GM18951 (cell line): ENCODE data around the gene KIAA0930.

ENCODE experiments used
- POLR2A ChIP-seq: IDR thresholded peaks from 4 replicates; pipeline ENCODE4 v1.6.1; 2011; ENCODE audit warnings: mild to moderate bottlenecking; ENCODE audit not compliant: insufficient read length, insufficient read depth; ENCODE audit errors: extremely low read depth
- in situ Hi-C: fragments of 300-500 bp; cut with MboI; formaldehyde crosslinking; loops from one replicate; pipeline ENCODE4 v1.12.0; 2022; ENCODE audit warnings: low sequenced_read_pairs, mixed read lengths, inconsistent platforms; ENCODE audit not compliant: unreplicated experiment

The KIAA0930 gene

DNA sequence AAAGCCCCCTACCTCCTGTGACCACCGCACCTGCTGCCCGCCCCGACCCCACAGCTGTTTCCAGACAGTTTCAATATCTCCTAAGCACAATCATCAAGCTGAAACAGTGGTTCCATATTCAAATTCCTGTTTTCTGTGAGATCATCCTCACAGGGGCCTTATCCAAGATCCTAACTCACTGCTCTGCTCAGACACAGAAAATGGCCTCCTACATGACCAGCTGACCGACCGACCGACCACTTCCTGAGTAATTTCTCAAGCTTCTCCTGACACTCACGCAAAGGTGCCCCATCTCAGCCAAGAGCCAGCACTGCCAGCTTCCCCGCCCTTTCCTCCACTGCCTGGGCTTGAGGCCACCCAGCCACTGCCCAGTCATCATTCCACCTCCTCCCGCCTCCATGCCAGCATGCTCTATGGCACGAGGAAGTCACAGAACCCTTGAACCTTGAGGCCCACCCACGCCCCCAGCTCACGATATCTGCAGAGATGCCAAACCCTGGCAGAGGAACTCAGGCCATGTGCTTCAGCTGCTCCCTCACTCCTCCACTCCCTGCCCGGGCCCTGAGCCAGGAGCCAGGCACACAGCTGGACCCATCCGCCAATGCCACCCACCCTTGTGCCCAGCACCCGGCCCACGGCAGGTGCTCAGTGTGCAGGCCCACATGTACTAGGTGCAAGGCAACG lies 14.0 kb downstream of the KIAA0930 start:
- no peak for TF ChIP-seq POLR2A
- in situ Hi-C loops: no loop called here

DNA sequence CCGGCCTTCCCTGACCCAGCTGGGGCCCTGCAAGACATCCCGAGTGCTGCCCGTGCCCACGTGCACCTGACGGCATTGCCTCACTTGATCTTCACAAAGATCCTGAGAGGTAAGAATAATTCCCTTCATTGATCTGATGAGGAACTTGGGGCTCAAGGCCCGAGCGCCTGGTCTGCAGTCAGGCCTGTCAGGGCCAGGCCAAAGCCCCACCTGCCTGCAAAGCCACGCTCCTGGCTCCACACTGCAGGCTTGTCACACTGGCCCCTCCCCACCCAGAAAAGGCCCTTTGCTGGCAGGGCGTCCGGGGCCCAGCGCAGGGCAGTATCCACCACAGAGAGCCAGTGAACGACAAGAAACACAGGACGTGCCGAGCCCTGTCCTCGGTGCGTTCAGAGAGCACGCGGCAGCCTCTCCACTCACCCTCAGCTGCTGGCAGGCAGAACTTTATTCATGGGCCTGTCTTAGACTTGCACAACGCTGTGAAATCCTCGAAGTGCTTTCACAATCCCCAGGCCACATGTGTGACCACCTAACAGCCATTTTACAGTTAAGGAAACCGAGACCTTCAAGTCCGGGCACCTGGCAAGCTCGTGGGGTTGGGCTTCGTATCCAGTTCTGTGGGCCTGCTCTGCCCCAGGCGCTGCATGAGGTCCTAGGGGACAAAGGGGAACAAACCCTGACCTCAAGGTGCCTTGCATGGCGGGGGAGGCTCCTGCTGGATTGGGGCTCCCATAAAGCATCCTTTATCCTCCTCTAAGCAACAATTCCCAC lies 14.8 kb downstream of the KIAA0930 start:
- in situ Hi-C loops: no loop called here
- no peak for TF ChIP-seq POLR2A

DNA sequence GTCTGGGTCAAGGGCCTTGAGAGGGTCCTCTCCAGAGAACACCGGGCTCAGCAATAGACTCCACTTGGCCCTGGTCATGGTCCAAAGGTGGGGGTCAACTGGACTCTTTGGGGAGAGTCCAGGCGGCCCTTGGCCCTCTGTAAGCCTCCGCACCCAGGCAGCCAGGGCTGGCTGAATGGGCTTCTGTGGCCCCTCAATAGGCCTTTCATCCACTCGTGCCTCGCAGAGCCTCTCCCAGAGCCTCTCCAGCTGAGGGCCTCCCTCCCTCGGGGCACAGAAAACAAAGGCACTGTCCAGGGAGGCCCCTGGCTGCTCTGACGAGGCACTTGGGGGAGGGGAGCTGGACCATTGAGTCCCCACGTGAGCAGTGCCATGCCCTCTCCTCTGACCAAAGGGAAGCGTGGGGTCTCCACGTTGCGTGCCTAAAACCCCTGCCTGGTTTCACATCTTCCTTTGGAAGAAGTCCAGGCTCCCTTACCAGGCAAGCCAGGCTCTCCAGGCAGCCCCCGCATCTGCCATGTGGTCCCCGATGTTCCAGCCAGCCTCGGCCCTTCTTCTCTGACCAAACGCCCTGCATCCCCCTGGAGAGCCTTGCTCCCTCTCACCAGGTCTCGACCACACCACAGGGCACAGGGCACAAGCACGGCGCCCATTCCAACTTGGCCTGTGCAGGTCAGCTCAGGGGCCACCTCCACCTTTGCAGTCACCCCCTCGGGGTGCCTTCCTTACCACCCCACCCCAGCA lies 15.5 kb downstream of the KIAA0930 start:
- TF ChIP-seq POLR2A: no peak
- in situ Hi-C loops: no loop called here

DNA sequence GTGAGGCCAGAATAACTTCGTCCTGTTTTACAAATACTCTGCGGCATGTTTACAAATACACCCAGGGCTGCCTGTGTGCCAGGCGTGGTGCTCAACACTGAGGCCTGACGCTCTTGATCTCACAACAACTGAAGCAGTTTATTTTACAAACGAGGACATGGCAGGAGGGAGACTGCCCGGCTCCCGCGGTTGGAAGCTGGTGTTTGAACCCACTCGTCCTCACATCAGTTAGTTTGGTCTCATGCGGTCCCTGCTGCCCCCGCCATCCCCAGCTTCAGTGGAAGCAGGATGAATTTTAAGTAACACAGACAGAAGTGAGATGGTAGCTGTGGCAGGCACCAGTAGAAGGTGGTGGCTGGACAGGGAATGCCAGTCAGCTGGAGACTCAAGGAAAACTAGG lies 16.4 kb downstream of the KIAA0930 start:
- in situ Hi-C loops: no loop called here
- no peak for TF ChIP-seq POLR2A

DNA sequence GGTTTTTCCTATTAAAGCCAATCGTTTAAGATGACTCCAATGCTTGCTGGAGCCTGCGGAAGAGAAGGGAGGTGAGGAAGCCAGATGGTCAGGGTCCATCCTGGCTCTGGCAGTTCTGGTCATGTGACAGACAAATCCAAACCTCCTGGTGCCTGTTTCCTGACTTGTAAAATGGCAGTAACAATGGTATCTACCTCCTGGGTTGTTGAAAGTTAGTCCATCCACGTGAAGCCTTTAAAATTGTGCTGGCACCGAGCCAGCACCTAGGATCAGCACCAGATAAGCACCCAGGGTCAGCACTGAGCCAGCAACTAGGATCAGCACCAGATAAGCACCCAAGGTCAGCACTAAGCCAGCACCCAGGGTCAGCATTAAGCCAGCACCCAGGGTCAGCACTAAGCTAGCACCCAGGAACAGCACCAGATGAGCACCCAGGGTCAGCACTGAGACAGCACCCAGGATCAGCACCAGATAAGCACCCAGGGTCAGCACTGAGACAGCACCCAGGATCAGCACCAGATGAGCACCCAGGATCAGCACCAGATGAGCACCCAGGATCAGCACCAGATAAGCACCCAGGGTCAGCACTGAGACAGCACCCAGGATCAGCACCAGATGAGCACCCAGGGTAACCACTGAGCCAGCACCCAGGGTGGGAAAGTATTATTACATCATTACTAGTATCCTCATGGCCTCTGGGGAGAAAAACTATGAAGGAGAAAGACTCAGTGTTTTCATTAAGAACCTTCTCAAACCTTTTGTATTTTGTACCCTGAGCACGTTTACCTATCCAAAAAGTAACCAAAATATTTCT lies 17.2 kb downstream of the KIAA0930 start:
- in situ Hi-C loops: no loop called here
- TF ChIP-seq POLR2A: no peak

DNA sequence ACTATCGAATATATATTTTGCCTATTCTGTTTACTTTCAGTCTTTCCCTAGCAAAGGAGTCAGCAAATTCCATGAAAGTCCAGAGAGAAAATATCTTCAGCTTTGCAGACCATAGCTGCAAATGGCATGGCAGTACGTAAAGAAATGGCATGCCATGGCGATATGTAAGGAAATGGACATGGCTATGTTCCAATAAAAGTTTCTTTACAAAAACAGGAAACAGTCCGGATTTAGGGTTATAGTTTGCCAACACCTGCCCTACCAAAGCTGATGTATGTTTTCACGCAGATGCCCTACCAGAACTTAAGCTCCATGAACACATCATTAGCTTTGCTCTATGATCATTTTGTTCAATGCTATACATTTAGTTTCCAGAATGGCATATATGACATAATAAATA lies 19.5 kb downstream of the KIAA0930 start:
- no peak for TF ChIP-seq POLR2A

DNA sequence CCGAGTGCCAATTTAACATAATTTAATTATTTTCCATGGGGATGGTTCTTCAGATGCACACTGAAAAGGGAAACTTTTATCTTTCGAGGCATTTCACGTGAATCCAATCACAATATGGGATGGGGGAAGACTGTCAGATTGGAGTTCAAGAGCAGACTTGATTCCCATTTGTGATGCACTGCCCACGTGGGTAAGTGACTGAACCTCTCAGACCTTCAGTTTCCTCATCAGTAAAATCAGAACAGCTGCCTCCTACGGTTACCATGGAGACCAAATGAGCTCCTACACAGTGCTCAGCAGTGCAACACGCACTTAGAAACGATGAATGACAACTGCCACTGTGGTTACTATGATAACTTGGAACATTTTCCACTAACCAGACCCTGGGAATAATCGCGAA lies 21.7 kb downstream of the KIAA0930 start:
- in situ Hi-C loops: no loop called here
- TF ChIP-seq POLR2A: no peak

More for the DNA sequence above, 19.5 kb downstream of the KIAA0930 start:
- in situ Hi-C loops: no loop called here

DNA sequence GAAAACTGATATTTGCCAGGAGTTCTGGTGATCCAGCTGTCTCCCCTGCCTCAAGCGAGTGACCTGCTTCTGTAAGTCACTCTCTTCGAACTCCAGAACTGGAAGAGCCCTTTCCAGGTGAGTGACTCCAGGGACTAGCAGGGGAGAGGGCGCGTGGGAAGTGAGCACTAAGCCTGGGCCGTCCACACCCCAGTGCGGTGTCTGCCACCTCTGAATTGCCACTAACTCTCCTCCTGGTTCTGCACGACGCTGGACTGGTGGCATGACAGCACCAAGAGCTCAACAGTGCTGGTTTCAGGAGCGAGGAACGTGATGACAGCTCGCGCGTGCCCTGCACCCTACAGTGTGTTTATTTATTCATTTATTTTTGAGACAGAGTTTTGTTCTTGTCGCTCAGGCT lies 22.9 kb downstream of the KIAA0930 start:
- no peak for TF ChIP-seq POLR2A

DNA sequence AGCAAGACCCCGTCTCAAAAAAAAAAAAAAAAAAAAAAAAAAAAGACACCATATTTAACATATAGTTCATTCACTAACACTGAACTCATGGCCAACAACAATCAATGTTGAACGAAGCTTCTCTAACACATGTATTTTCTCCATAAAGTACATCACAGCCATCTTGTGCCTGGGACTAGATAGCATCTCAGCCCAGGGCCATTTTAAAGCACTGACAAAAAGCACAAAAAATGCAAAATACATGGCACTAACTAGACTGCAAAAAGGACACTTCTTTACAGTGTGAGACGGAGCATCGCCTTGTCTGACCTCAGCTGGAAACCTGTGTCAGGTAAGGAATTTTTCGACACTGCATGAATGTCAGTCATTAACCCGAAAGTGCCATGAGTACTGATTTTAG lies 23.3 kb downstream of the KIAA0930 start:
- TF ChIP-seq POLR2A: no peak
- in situ Hi-C loops: no loop called here

More for the DNA sequence above, 22.9 kb downstream of the KIAA0930 start:
- in situ Hi-C loops: no loop called here

DNA sequence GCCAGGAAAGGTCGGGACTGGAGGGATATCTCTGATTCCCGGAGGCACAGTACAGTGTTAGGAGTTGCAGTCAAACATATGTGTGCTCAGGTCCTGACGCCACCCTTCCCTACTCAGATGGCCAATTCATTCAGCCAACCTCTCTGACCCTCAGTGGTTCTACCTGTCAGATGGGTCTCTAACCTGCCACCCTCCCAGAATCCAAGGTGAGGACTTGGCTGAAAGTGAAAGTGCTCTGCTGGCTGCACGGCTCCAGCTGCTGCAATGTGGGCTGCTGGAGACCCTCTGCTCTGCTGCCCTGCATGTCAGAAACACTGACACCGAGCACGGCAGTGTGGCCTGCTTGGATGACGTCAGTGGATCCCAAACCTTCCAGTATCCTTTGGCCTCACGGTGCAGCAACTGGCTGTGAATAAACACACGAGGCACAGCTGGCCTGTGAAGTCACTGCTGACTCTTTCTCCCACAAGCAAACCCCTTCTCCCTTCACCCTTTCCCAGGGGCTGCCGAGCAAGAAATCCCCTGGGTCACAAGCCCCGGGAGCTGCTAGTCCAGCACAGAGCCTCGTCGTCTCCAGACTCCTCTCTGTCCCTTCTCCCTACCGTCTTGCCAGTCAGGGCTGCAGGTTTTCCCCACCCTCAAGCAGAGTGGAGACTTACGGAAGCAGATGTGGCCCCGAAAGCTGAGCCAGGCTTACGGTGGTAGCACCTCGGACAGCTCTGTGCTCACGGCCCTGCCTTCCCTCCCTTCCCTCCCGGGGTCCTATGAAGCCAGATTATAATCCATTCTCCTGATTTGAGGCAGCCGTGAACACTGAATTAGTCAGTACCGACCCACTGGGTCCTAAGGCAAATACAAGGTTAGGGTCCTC lies 24.3 kb downstream of the KIAA0930 start:
- in situ Hi-C loops: no loop called here
- no peak for TF ChIP-seq POLR2A

DNA sequence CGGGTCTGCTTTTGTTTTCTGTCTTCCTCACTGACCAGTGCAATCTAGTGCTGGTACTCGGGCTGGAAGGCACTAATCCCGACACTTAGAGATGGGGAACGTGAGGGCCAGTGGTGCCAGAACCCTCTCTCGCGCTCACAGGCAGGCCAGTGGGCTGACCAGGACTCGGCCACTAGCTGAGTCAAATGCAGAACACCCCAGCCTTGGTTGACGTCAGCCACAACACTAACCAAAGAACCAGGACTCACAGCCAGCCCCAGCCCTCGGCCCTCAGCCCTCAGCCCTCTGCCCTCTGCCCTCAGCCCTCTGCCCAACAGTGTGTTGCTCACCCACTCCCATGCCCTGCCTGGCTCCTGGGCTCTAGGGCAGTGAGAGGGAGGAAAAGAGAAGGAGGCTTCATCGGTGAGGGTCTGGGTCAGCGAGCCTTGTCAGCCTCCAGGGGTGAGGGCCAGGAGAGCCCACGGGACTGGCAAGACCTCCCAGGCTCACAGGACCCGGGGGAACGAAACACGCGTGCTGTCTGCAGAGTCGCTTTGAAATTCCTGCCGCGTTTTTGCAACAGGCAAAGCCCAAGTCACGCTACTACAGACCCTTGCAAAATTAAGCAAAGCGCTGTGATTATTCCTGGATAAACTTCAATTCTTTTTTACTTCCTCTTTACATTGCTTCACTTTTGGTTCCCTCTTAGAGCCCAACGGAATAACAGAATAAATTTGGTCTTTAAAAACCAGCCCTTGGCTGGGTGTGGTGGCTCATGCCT lies 27.5 kb downstream of the KIAA0930 start:
- in situ Hi-C loops: no loop called here
- TF ChIP-seq POLR2A: no peak
